ENCODE results near the gene NCOA7. TPM values are rescaled to one million over a fixed set of nuclear protein-coding genes. Genes with fewer than 3 reads are reported as not detected.

The NCOA7 gene
- total and polyA plus RNA-seq, 2 of the 8 experiments (the other 6 are each of a cell fraction or from before 2014, with no cell fraction given): 2.6 to 10.7 TPM

- no peak for TF ChIP-seq ASH2L (IDR thresholded peaks at IDR 0.05; ENCODE audit: low read length)
- peak; percentile 56 for TF ChIP-seq CREB1 (IDR thresholded peaks at IDR 0.05)
- peak; percentile 1 for TF ChIP-seq CTBP2 (IDR thresholded peaks at IDR 0.05; ENCODE audit: borderline replicate concordance, insufficient read depth, insufficient read length, low read length)
- no peak for TF ChIP-seq MAFK (IDR thresholded peaks at IDR 0.05; ENCODE audit: low read depth, low read length)
- TF ChIP-seq E2F6 (IDR thresholded peaks at IDR 0.05): peak; percentile 67
These were observed 31.4 kb upstream of the NCOA7 start (continued) for GRCh38 chr6:125759184-125759902.
